HG03565 (cell line): ENCODE results near the gene ROR1.
A peak's percentile ranks its signal among the peaks of the same experiment; 100 is the strongest.
"Not testable (repeated sequence)": the region's sequence is repeated elsewhere in the genome, so short reads cannot be mapped to it uniquely, and the experiment has no call there.

Experiments
- ATAC-seq: cut with Tn5 transposase; IDR thresholded peaks from one replicate; pipeline ENCODE4 v1.9.1; 2021; ENCODE audit warnings: mild to moderate bottlenecking, moderate library complexity; ENCODE audit not compliant: unreplicated experiment

Gene ROR1

GRCh38 chr1:63819795-63820194, 46.0 kb downstream of the ROR1 start:
- ATAC-seq = no peak

- no peak for ATAC-seq
Observed at GRCh38 chr1:63821091-63822005, 47.5 kb downstream of the ROR1 start.

GRCh38 chr1:63822540-63822939, 48.7 kb downstream of the ROR1 start:
- ATAC-seq = no peak

GRCh38 chr1:63824451-63824850, 50.6 kb downstream of the ROR1 start:
- no peak for ATAC-seq

GRCh38 chr1:63825111-63825510, 51.3 kb downstream of the ROR1 start:
- ATAC-seq = no peak

- not testable (repeated sequence) for ATAC-seq
Observed at GRCh38 chr1:63826246-63826861, 52.5 kb downstream of the ROR1 start.

GRCh38 chr1:63827411-63828321, 53.8 kb downstream of the ROR1 start:
- no peak for ATAC-seq

GRCh38 chr1:63828322-63829044, 54.7 kb downstream of the ROR1 start:
- peak; percentile 92 for ATAC-seq

- no peak for ATAC-seq
Observed at GRCh38 chr1:63829349-63830327, 55.8 kb downstream of the ROR1 start.

GRCh38 chr1:63831409-63831808, 57.6 kb downstream of the ROR1 start:
- no peak for ATAC-seq

GRCh38 chr1:63833363-63834119, 59.7 kb downstream of the ROR1 start:
- ATAC-seq = no peak

GRCh38 chr1:63835128-63835527, 61.3 kb downstream of the ROR1 start:
- no peak for ATAC-seq

- no peak for ATAC-seq
Observed at GRCh38 chr1:63836374-63836773, 62.6 kb downstream of the ROR1 start.

- no peak for ATAC-seq
Observed at GRCh38 chr1:63836830-63837229, 63.0 kb downstream of the ROR1 start.

- no peak for ATAC-seq
Observed at GRCh38 chr1:63843010-63843409, 69.2 kb downstream of the ROR1 start.

- no peak for ATAC-seq
Observed at GRCh38 chr1:63843884-63844283, 70.1 kb downstream of the ROR1 start.

GRCh38 chr1:63845346-63845745, 71.5 kb downstream of the ROR1 start:
- no peak for ATAC-seq

GRCh38 chr1:63847308-63847910, 73.6 kb downstream of the ROR1 start:
- ATAC-seq = no peak
